ENCODE measurements around the gene ZNF232. TPM values are rescaled to one million over a fixed set of nuclear protein-coding genes. Genes with fewer than 3 reads are reported as not detected.
A peak's percentile ranks its signal among the peaks of the same experiment; 100 is the strongest.
"Not testable (repeated sequence)": the region's sequence is repeated elsewhere in the genome, so short reads cannot be mapped to it uniquely, and the experiment has no call there.

ZNF232 gene
- total RNA-seq, 1 donor from 2014 or later, result 9.4 TPM

- not testable (repeated sequence) for H4K20me1 ChIP-seq (ENCODE audit: insufficient read depth, low read length); FAIRE-seq; H3K27me3 ChIP-seq (ENCODE audit: insufficient read depth, low read length); H3K4me2 ChIP-seq (ENCODE audit: low read length); H3K9me3 Mint-ChIP-seq (ENCODE audit: unreplicated experiment); H3K9me3 ChIP-seq (ENCODE audit: insufficient read depth, low read depth, low read length); H3K9ac ChIP-seq (ENCODE audit: low read length); H3K27ac Mint-ChIP-seq (ENCODE audit: unreplicated experiment); DNase-seq (ENCODE audit: low read depth); H3K36me3 Mint-ChIP-seq (ENCODE audit: low read depth, unreplicated experiment); H3K27ac ChIP-seq (ENCODE audit: low read depth, low read length); H3K79me2 ChIP-seq (ENCODE audit: insufficient read depth, low read length); H2AFZ ChIP-seq (ENCODE audit: low read depth, low read length); H3K36me3 ChIP-seq (ENCODE audit: insufficient read depth, low read length); H3K4me3 Mint-ChIP-seq (ENCODE audit: unreplicated experiment); H3K4me1 ChIP-seq (ENCODE audit: insufficient read depth, low read length); H3K4me1 Mint-ChIP-seq (ENCODE audit: low read depth, unreplicated experiment); H3K4me3 ChIP-seq (ENCODE audit: insufficient read depth, low read depth, low read length); H3K27me3 Mint-ChIP-seq (ENCODE audit: low read depth, unreplicated experiment)
These were observed 25.1 kb upstream of the ZNF232 start for GRCh38 chr17:5136580-5137412.

GRCh38 chr17:5135726-5136579 is 24.3 kb upstream of the ZNF232 start:
- H3K9me3 Mint-ChIP-seq (ENCODE audit: unreplicated experiment), result peaks cover 2% of the 10 kb centered on the region
- Histone ChIP-seq H3K9me3 (ENCODE audit: insufficient read depth, low read depth, low read length) (no peaks in the 10 kb centered on the region), H3K9ac (ENCODE audit: low read length) (no peak overlapping the region), H3K4me1 (ENCODE audit: insufficient read depth, low read length) (no peaks in the 10 kb centered on the region), H3K4me3 (ENCODE audit: insufficient read depth, low read depth, low read length) (no peak overlapping the region), H3K79me2 (ENCODE audit: insufficient read depth, low read length) (no peaks in the 10 kb centered on the region), H3K27me3 (ENCODE audit: insufficient read depth, low read length) (no peaks in the 10 kb centered on the region), H3K4me2 (ENCODE audit: low read length) (no peak overlapping the region), H3K36me3 (ENCODE audit: insufficient read depth, low read length) (no peaks in the 10 kb centered on the region), H2AFZ (ENCODE audit: low read depth, low read length) (no peak overlapping the region), H3K27ac (ENCODE audit: low read depth, low read length) (no peak overlapping the region), H4K20me1 (ENCODE audit: insufficient read depth, low read length) (no peaks in the 10 kb centered on the region)
- DNase-seq (ENCODE audit: low read depth), result no peak
- peaks cover 2% of the 10 kb centered on the region for H3K27me3 Mint-ChIP-seq (ENCODE audit: low read depth, unreplicated experiment)
- H3K27ac Mint-ChIP-seq (ENCODE audit: unreplicated experiment), result no peak overlapping the region
- TF ChIP-seq CTCF (IDR thresholded peaks at IDR 0.05; ENCODE audit: insufficient read depth, low read depth, low read length) (no peak), EZH2 (IDR thresholded peaks at IDR 0.05; ENCODE audit: insufficient read depth, low read length) (no peak)
- FAIRE-seq, result no peak
- H3K36me3 Mint-ChIP-seq (ENCODE audit: low read depth, unreplicated experiment), result no peaks in the 10 kb centered on the region
- peaks cover 9% of the 10 kb centered on the region for H3K4me1 Mint-ChIP-seq (ENCODE audit: low read depth, unreplicated experiment)
- H3K4me3 Mint-ChIP-seq (ENCODE audit: unreplicated experiment), result no peak overlapping the region

- not testable (repeated sequence) for H3K4me3 Mint-ChIP-seq (ENCODE audit: unreplicated experiment); H3K4me1 ChIP-seq (ENCODE audit: insufficient read depth, low read length); H3K4me1 Mint-ChIP-seq (ENCODE audit: low read depth, unreplicated experiment); H3K9ac ChIP-seq (ENCODE audit: low read length); DNase-seq (ENCODE audit: low read depth); H3K4me3 ChIP-seq (ENCODE audit: insufficient read depth, low read depth, low read length); H3K9me3 ChIP-seq (ENCODE audit: insufficient read depth, low read depth, low read length); H3K27me3 ChIP-seq (ENCODE audit: insufficient read depth, low read length); H4K20me1 ChIP-seq (ENCODE audit: insufficient read depth, low read length); H3K36me3 Mint-ChIP-seq (ENCODE audit: low read depth, unreplicated experiment); FAIRE-seq; H3K9me3 Mint-ChIP-seq (ENCODE audit: unreplicated experiment); H2AFZ ChIP-seq (ENCODE audit: low read depth, low read length); H3K27ac ChIP-seq (ENCODE audit: low read depth, low read length); H3K27me3 Mint-ChIP-seq (ENCODE audit: low read depth, unreplicated experiment); H3K79me2 ChIP-seq (ENCODE audit: insufficient read depth, low read length); H3K36me3 ChIP-seq (ENCODE audit: insufficient read depth, low read length)
- H3K27ac Mint-ChIP-seq (ENCODE audit: unreplicated experiment), result peak overlapping the region; percentile 63
- H3K4me2 ChIP-seq (ENCODE audit: low read length), result peak overlapping the region; percentile 19
These were observed 23.5 kb upstream of the ZNF232 start for GRCh38 chr17:5135131-5135712.

GRCh38 chr17:5134571-5134970 is 22.9 kb upstream of the ZNF232 start:
- not testable (repeated sequence) for H3K4me3 Mint-ChIP-seq (ENCODE audit: unreplicated experiment); H3K36me3 Mint-ChIP-seq (ENCODE audit: low read depth, unreplicated experiment); H3K27ac ChIP-seq (ENCODE audit: low read depth, low read length); H3K9ac ChIP-seq (ENCODE audit: low read length); H3K4me3 ChIP-seq (ENCODE audit: insufficient read depth, low read depth, low read length); H3K9me3 ChIP-seq (ENCODE audit: insufficient read depth, low read depth, low read length); H3K4me1 Mint-ChIP-seq (ENCODE audit: low read depth, unreplicated experiment); DNase-seq (ENCODE audit: low read depth); H4K20me1 ChIP-seq (ENCODE audit: insufficient read depth, low read length); H3K4me1 ChIP-seq (ENCODE audit: insufficient read depth, low read length); H3K79me2 ChIP-seq (ENCODE audit: insufficient read depth, low read length); FAIRE-seq; H3K9me3 Mint-ChIP-seq (ENCODE audit: unreplicated experiment); H3K27me3 Mint-ChIP-seq (ENCODE audit: low read depth, unreplicated experiment); H3K36me3 ChIP-seq (ENCODE audit: insufficient read depth, low read length); H3K27me3 ChIP-seq (ENCODE audit: insufficient read depth, low read length); H2AFZ ChIP-seq (ENCODE audit: low read depth, low read length); H3K4me2 ChIP-seq (ENCODE audit: low read length)
- peak overlapping the region; percentile 63 for H3K27ac Mint-ChIP-seq (ENCODE audit: unreplicated experiment)

GRCh38 chr17:5133961-5134360 is 22.3 kb upstream of the ZNF232 start:
- not testable (repeated sequence) for H3K27me3 Mint-ChIP-seq (ENCODE audit: low read depth, unreplicated experiment); H4K20me1 ChIP-seq (ENCODE audit: insufficient read depth, low read length); DNase-seq (ENCODE audit: low read depth); H3K79me2 ChIP-seq (ENCODE audit: insufficient read depth, low read length); H3K4me2 ChIP-seq (ENCODE audit: low read length); H3K4me3 Mint-ChIP-seq (ENCODE audit: unreplicated experiment); H3K9me3 ChIP-seq (ENCODE audit: insufficient read depth, low read depth, low read length); H3K9me3 Mint-ChIP-seq (ENCODE audit: unreplicated experiment); FAIRE-seq; H3K27ac ChIP-seq (ENCODE audit: low read depth, low read length); H3K36me3 ChIP-seq (ENCODE audit: insufficient read depth, low read length); H3K36me3 Mint-ChIP-seq (ENCODE audit: low read depth, unreplicated experiment); H3K4me1 Mint-ChIP-seq (ENCODE audit: low read depth, unreplicated experiment); H3K4me3 ChIP-seq (ENCODE audit: insufficient read depth, low read depth, low read length); H3K9ac ChIP-seq (ENCODE audit: low read length); H3K27me3 ChIP-seq (ENCODE audit: insufficient read depth, low read length); H3K27ac Mint-ChIP-seq (ENCODE audit: unreplicated experiment); H2AFZ ChIP-seq (ENCODE audit: low read depth, low read length); H3K4me1 ChIP-seq (ENCODE audit: insufficient read depth, low read length)
